Tibial nerve (tissue), 4 donors: ENCODE results near the gene HIGD1B. TPM values are rescaled to one million over a fixed set of nuclear protein-coding genes. Genes with fewer than 3 reads are reported as not detected.

Experiments
- DNase-seq, 2 donors: peaks; one replicate each; pipeline ENCODE4 v3.0.0-alpha.2; 2019; ENCODE audit warnings: low spot score in 2 of 2
- H3K27ac ChIP-seq, 4 donors: fragments of 200-600 bp; sonication (generic) in 3 of 4; one replicate each; pipeline ENCODE4 v1.5.1; 2017 to 2019; ENCODE audit warnings: mild to moderate bottlenecking in 1 of 4
- H3K27me3 ChIP-seq, 2 donors: fragments of 200-600 bp; sonication (generic) in 1 of 2; one replicate each; pipeline versions ENCODE4 v1.5.1 to v1.6.0; 2017 to 2019
- H3K36me3 ChIP-seq, 3 donors: fragments of 200-600 bp; sonication (generic); one replicate each; pipeline ENCODE4 v1.5.1; 2018 to 2019
- H3K4me1 ChIP-seq, 4 donors: fragments of 200-600 bp; sonication (generic) in 3 of 4; one replicate each; pipeline ENCODE4 v1.5.1; 2017 to 2019
- H3K4me3 ChIP-seq, 4 donors: fragments of 200-600 bp; sonication (generic) in 3 of 4; one replicate each; pipeline ENCODE4 v1.5.1; 2017 to 2019; ENCODE audit warnings: mild to moderate bottlenecking in 1 of 4, moderate library complexity in 1 of 4
- H3K9me3 ChIP-seq, 4 donors: fragments of 200-600 bp; sonication (generic) in 3 of 4; one replicate each; pipeline ENCODE4 v1.5.1; 2017 to 2019
- EP300 ChIP-seq, 2 donors: sonication (generic); formaldehyde crosslinking; IDR thresholded peaks; one replicate each; pipeline ENCODE4 v1.6.1; 2017; ENCODE audit warnings: antibody characterized with exemption in 2 of 2, mild to moderate bottlenecking in 1 of 2
- POLR2A ChIP-seq, 2 donors: fragments of 450-650 bp; IDR thresholded peaks; one replicate each; pipeline ENCODE4 v1.6.1; 2017; ENCODE audit warnings: antibody characterized with exemption in 2 of 2, mild to moderate bottlenecking in 2 of 2, moderate library complexity in 2 of 2
- WGBS, 2 donors: methylation state at CpG; one replicate each; pipeline ENCODE4 v1.1.5; 2018; 5-methylcytosine and 5-hydroxymethylcytosine counted together
- small RNA-seq: library from RNA; depleted of rRNA; stranded (forward); fragments of <200 nt; gene quantifications from one replicate; pipeline ENCODE3, GENCODE V24; 2016
- total RNA-seq, 4 donors: library from RNA; depleted of rRNA; stranded (reverse); fragments of >200 nt; gene quantifications; one replicate each; pipeline ENCODE4 v1.1.0, GENCODE V29; 2016
- TF ChIP-seq, protein P1 (sequence below), 5 experiments: fragments of 200-600 bp in 3 of 5; fragments of 450-650 bp in 2 of 5; sonication (generic) in 3 of 5; IDR thresholded peaks; one replicate each; pipeline ENCODE4 v1.5.1; 2016 to 2019; ENCODE audit warnings: antibody characterized with exemption in 5 of 5, mild to moderate bottlenecking in 3 of 5, moderate library complexity in 2 of 5

The HIGD1B gene
- total RNA-seq, 4 donors from 2014 or later = 2.3 to 10.3 (median 6.5) TPM; not detected in 1

DNA sequence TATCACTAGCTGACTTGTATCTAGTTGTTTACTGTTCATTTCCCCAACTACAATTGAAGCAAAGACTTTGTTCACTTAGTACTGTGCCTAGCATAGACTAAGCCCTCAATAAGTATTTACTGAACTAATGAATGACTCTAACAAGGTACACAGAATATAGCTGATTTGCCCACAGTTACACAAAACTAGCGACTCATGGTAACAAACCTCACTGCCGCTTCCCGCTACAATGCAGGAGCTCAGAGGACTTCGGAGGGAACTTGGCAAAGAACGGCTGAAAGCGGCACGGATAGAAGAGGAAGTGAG, 51.0 kb downstream of the HIGD1B start:
- DNase-seq = no peak
- TF ChIP-seq POLR2A (IDR thresholded peaks at IDR 0.05) (no peak), EP300 (IDR thresholded peaks at IDR 0.05) (no peak)
- TF ChIP-seq, protein P1, sequence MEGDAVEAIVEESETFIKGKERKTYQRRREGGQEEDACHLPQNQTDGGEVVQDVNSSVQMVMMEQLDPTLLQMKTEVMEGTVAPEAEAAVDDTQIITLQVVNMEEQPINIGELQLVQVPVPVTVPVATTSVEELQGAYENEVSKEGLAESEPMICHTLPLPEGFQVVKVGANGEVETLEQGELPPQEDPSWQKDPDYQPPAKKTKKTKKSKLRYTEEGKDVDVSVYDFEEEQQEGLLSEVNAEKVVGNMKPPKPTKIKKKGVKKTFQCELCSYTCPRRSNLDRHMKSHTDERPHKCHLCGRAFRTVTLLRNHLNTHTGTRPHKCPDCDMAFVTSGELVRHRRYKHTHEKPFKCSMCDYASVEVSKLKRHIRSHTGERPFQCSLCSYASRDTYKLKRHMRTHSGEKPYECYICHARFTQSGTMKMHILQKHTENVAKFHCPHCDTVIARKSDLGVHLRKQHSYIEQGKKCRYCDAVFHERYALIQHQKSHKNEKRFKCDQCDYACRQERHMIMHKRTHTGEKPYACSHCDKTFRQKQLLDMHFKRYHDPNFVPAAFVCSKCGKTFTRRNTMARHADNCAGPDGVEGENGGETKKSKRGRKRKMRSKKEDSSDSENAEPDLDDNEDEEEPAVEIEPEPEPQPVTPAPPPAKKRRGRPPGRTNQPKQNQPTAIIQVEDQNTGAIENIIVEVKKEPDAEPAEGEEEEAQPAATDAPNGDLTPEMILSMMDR (IDR thresholded peaks at IDR 0.05) = no peak
- Histone ChIP-seq H3K27ac (peak overlapping the region; percentile 88 to 99 (median 96)), H3K27me3 (no peaks in the 10 kb centered on the region), H3K36me3 (peaks cover 0 to 15% (median 0%) of the 10 kb centered on the region in 3 donors), H3K4me1 (peaks cover 0 to 48% (median 26%) of the 10 kb centered on the region in 4 donors), H3K9me3 (no peaks in the 10 kb centered on the region), H3K4me3 (peak overlapping the region; percentile 72 to 83 (median 78))
- WGBS, 2 donors = 0 to 2% methylated on average over 7 of the region's 7 CpGs

DNA sequence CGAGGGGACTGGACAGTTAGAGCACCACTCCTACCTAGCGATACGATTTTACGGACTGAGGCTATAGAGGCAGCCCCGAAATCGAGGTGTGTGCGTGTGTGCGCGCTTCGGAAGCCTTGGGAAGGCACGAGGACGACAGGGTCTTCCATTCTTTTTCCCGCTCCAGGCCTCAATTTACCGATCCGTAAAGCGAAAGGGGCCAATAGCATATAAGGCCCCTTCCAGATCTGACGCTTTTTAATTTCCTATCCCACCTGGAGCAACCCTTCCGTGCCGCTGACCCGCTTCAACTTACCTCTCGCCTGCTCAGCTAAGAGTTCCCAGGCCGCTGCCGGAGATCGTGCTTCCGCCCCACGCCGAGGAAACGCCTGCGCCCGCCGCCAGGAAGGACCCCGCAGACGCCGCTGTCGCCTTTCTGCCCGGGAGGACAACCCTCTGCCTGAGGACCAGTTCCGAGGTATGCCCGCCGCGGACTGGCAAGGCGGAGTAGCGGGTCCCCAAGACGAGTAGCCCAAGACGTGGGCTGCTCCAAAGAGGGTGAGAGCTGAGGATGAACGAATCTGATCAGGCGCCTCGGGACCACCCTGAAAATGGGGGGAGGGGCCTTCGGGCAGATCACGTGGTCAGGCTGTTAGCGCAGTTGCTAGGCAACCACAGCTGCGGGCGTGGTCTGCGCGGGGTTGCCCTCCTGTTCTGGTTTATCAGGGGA, 51.5 kb downstream of the HIGD1B start, which contains the start of gene EFTUD2:
Gene EFTUD2 (minus strand): TSS at position 372 of the 709 bp plus-strand sequence. CDS start 4,924 bp downstream, outside the sequence.
- peaks cover 0 to 48% (median 26%) of the 10 kb centered on the region in 4 donors for H3K4me1 ChIP-seq
- TF ChIP-seq, protein P1 (IDR thresholded peaks at IDR 0.05) = peak in 2 of 5 experiments; percentile 72 to 75
- peak; percentile 89 to 94 for TF ChIP-seq EP300 (IDR thresholded peaks at IDR 0.05)
- no peak for TF ChIP-seq POLR2A (IDR thresholded peaks at IDR 0.05)
- peak; percentile 88 to 92 for DNase-seq
- no peaks in the 10 kb centered on the region for H3K9me3 ChIP-seq
- H3K27me3 ChIP-seq = no peaks in the 10 kb centered on the region
- peak within 1 kb of the TSS; percentile 72 to 83 (median 78) for H3K4me3 ChIP-seq
- peak within 1 kb of the TSS; percentile 88 to 99 (median 96) for H3K27ac ChIP-seq
- H3K36me3 ChIP-seq = peaks cover 0 to 10% (median 0%) of the 10 kb centered on the region in 3 donors
- 0% methylated on average over 40 to 50 of the region's 54 CpGs for WGBS, 2 donors

Small RNAs within 50 kb of the gene (small RNA-seq; reads per million reads assigned to genes)
- not detected for gene RN7SL405P

Other genes with a start within 250 kb of the HIGD1B start
- gene MEIOC, start 191.4 kb upstream of the HIGD1B start, total RNA-seq = not detected
- 10 to 100 TPM; 11.1 to 20.1 (median 16.5) TPM for gene CCDC43, start 158.1 kb upstream of the HIGD1B start, total RNA-seq
- 10 to 100 TPM in 1 of 4 donors, 1 to 10 TPM in 3; 6.0 to 19.0 (median 6.2) TPM for gene DBF4B, start 139.2 kb upstream of the HIGD1B start, total RNA-seq
- 1 to 10 TPM in 2 of 4 donors, under 1 TPM in 2; 0.42 to 3.9 (median 1.6) TPM for gene ADAM11, start 88.9 kb upstream of the HIGD1B start, total RNA-seq
- gene GJC1, start 17.6 kb upstream of the HIGD1B start, total RNA-seq = 10 to 100 TPM in 1 of 4 donors, 1 to 10 TPM in 3; 3.1 to 18.6 (median 9.0) TPM
- gene EFTUD2, start 51.6 kb downstream of the HIGD1B start, total RNA-seq = 100 to 1,000 TPM in 1 of 4 donors, 10 to 100 TPM in 3; 48.9 to 137 (median 57.0) TPM
- gene GFAP, start 67.6 kb downstream of the HIGD1B start, total RNA-seq = 10 to 100 TPM in 1 of 4 donors, 1 to 10 TPM in 3; 1.6 to 37.2 (median 7.3) TPM
- gene KIF18B, start 99.9 kb downstream of the HIGD1B start, total RNA-seq = under 1 TPM in 2 of 4 donors, not detected in 2; 0.30 to 0.66 TPM
- 10 to 100 TPM in 3 of 4 donors, 1 to 10 TPM in 1; 9.8 to 25.5 (median 21.2) TPM for gene C1QL1, start 120.4 kb downstream of the HIGD1B start, total RNA-seq
- 10 to 100 TPM; 47.7 to 53.2 (median 49.5) TPM for gene DCAKD, start 203.7 kb downstream of the HIGD1B start, total RNA-seq
- 10 to 100 TPM; 63.2 to 97.9 (median 80.1) TPM for gene NMT1, start 213.4 kb downstream of the HIGD1B start, total RNA-seq